Measurements from ENCODE around the gene BMPER. TPM values are rescaled to one million over a fixed set of nuclear protein-coding genes. Genes with fewer than 3 reads are reported as not detected.

Gene BMPER
- total and polyA plus RNA-seq, 2 of the 8 experiments (the other 6 are each of a cell fraction or from before 2014, with no cell fraction given): 0.33 to 0.69 TPM

GRCh38 chr7:34083440-34083839 lies 178.1 kb downstream of the BMPER start:
- no peak overlapping the region for H3K4me3 ChIP-seq (ENCODE audit: extremely low read depth in 1 of 4, insufficient read depth in 2 of 4, low read depth in 3 of 4, low read length in 4 of 4)
- no peak overlapping the region for H3K27ac ChIP-seq (ENCODE audit: low read depth, low read length)
- H3K36me3 ChIP-seq (ENCODE audit: control insufficient read depth in 2 of 4, insufficient read depth in 4 of 4, low read length in 3 of 4): no peaks in the 10 kb centered on the region
- no peaks in the 10 kb centered on the region for H3K79me2 ChIP-seq (ENCODE audit: control insufficient read depth in 1 of 2, insufficient read depth in 2 of 2, low read length in 2 of 2)
- no peak overlapping the region for H2BK120ac ChIP-seq (replicated peaks; ENCODE audit: low read depth, low read length)
- H2BK15ac ChIP-seq (ENCODE audit: low read length): no peak overlapping the region
- H3K4me2 ChIP-seq (ENCODE audit: insufficient read depth in 1 of 2, low read depth in 2 of 2, low read length in 2 of 2): no peak overlapping the region
- H4K5ac ChIP-seq (ENCODE audit: insufficient read length, low read depth, low read length): no peak overlapping the region
- ChIA-PET POLR2A (ENCODE audit: partially characterized antibody) (no interaction called here), CTCF (ENCODE audit: partially characterized antibody) (interaction anchor here (0.7 to 1.3 kb wide), 3 partner anchors 13 to 150 kb away, joined by 3 to 4 read pairs (median 4); no protein-coding TSS in a partner anchor)
- no peaks in the 10 kb centered on the region for H3K9me3 ChIP-seq (ENCODE audit: insufficient read depth in 2 of 2, low read depth in 1 of 2, low read length in 1 of 2)
- H3K9ac ChIP-seq (replicated peaks in 1 of 4; ENCODE audit: extremely low read depth in 1 of 4, low read depth in 3 of 4, low read length in 3 of 4): no peak overlapping the region
- H3K27me3 ChIP-seq (replicated peaks in 1 of 4; ENCODE audit: control insufficient read depth in 3 of 4, extremely low read depth in 1 of 4, insufficient read depth in 3 of 4, low read length in 3 of 4): no peaks in the 10 kb centered on the region
- H3K79me1 ChIP-seq (ENCODE audit: low read depth, low read length): no peaks in the 10 kb centered on the region
- no peak overlapping the region for H3K23ac ChIP-seq (ENCODE audit: insufficient read length)
- no peak for DNase-seq (ENCODE audit: low read depth in 1 of 2, low spot score in 2 of 2)
- no peaks in the 10 kb centered on the region for H3K23me2 ChIP-seq (ENCODE audit: low read depth, low read length)
- H3K18ac ChIP-seq (ENCODE audit: extremely low read depth, low read length): no peak overlapping the region
- no peak overlapping the region for H2AK5ac ChIP-seq (ENCODE audit: low read depth, low read length)
- no peak overlapping the region for H2BK12ac ChIP-seq (ENCODE audit: low read depth, low read length)
- H3K14ac ChIP-seq (ENCODE audit: insufficient read length): no peak overlapping the region
- no peaks in the 10 kb centered on the region for H4K20me1 ChIP-seq (replicated peaks in 1 of 2; ENCODE audit: control insufficient read depth in 1 of 2, insufficient read depth in 2 of 2, low read length in 2 of 2)
- H3K4ac ChIP-seq (replicated peaks; ENCODE audit: insufficient read length, low read depth, low read length): no peak overlapping the region
- no peak for FAIRE-seq
- no peak overlapping the region for H2BK5ac ChIP-seq (ENCODE audit: low read depth, low read length)
- no peak overlapping the region for H2AFZ ChIP-seq (ENCODE audit: low read length)
- no peak overlapping the region for H4K8ac ChIP-seq (ENCODE audit: extremely low read depth, insufficient read depth, low read length)
- H3K56ac ChIP-seq (replicated peaks; ENCODE audit: insufficient read length, low read depth, low read length): no peak overlapping the region
- TF ChIP-seq CHD1 (IDR thresholded peaks at IDR 0.05; ENCODE audit: low read depth, low read length) (no peak), ZNF274 (IDR thresholded peaks at IDR 0.05; ENCODE audit: borderline replicate concordance, extremely low read depth, low read length) (no peak), BACH1 (IDR thresholded peaks at IDR 0.05; ENCODE audit: low read length) (no peak), EZH2 (IDR thresholded peaks at IDR 0.05; ENCODE audit: low read depth, low read length, severe bottlenecking) (no peak), CREB1 (IDR thresholded peaks at IDR 0.05) (no peak), NRF1 (IDR thresholded peaks at IDR 0.05; ENCODE audit: low read depth, low read length) (no peak), NANOG (IDR thresholded peaks at IDR 0.05; ENCODE audit: insufficient read depth, low read depth, low read length, poor library complexity, severe bottlenecking) (no peak), FOSL1 (IDR thresholded peaks at IDR 0.05; ENCODE audit: insufficient read depth, low read depth, low read length) (no peak), PHF8 (conservative IDR thresholded peaks at IDR 0.05; ENCODE audit: low read depth, low read length) (no peak), YY1 (IDR thresholded peaks at IDR 0.05; ENCODE audit: low read depth, low read length) (no peak), HDAC6 (IDR thresholded peaks at IDR 0.05; ENCODE audit: low read depth, low read length) (no peak), BCL11A (IDR thresholded peaks at IDR 0.05; ENCODE audit: low read depth in 2 of 2, low read length in 2 of 2) (no peak), SIN3A (conservative IDR thresholded peaks at IDR 0.05 in 1 of 2, IDR thresholded peaks at IDR 0.05 in 1 of 2; ENCODE audit: low read depth in 1 of 2, low read length in 2 of 2) (no peak), RBBP5 (IDR thresholded peaks at IDR 0.05; ENCODE audit: borderline replicate concordance, low read depth, low read length) (no peak), KDM4A (IDR thresholded peaks at IDR 0.05; ENCODE audit: low read depth, low read length, severe bottlenecking) (no peak), EP300 (IDR thresholded peaks at IDR 0.05; ENCODE audit: borderline replicate concordance in 1 of 2, low read depth in 2 of 2, low read length in 2 of 2) (no peak)
- H4K91ac ChIP-seq (replicated peaks; ENCODE audit: insufficient read length, low read length): no peak overlapping the region
- no peak overlapping the region for H2BK20ac ChIP-seq (ENCODE audit: low read length)
- H3K4me1 ChIP-seq (replicated peaks in 1 of 4; ENCODE audit: control insufficient read depth in 3 of 4, insufficient read depth in 4 of 4, low read length in 3 of 4): no peaks in the 10 kb centered on the region; a peak in 2 of 7 replicates

All from H1 (cell line).